Smooth muscle cell (in vitro differentiated cells): ENCODE measurements around the gene POPDC2. TPM values are rescaled to one million over a fixed set of nuclear protein-coding genes. Genes with fewer than 3 reads are reported as not detected.

Source experiments
- DNase-seq: peaks from one replicate; lab custom pipeline; 2025; ENCODE audit not compliant: unreplicated experiment; lab: John Stamatoyannopoulos, UW
- H2AFZ ChIP-seq: fragments of 200-600 bp; sonication (generic); 2 replicates; pipeline ENCODE4 v1.6.0; 2016; ENCODE audit warnings: antibody characterized with exemption, low read depth, mild to moderate bottlenecking
- H3F3A ChIP-seq: fragments of 200-600 bp; sonication (generic); 2 replicates; pipeline ENCODE4 v1.6.0; 2017; ENCODE audit warnings: antibody characterized with exemption, low read depth
- H3K27ac ChIP-seq: fragments of 200-600 bp; sonication (generic); 2 replicates; pipeline ENCODE4 v1.5.1; 2016; ENCODE audit warnings: low read depth, mild to moderate bottlenecking
- H3K27me3 ChIP-seq: fragments of 200-600 bp; sonication (generic); 2 replicates; pipeline ENCODE4 v1.6.1; 2016; ENCODE audit warnings: low read depth, mild to moderate bottlenecking
- H3K36me3 ChIP-seq: fragments of 200-600 bp; sonication (generic); 2 replicates; pipeline ENCODE4 v1.5.1; 2016; ENCODE audit warnings: low read depth
- H3K4me1 ChIP-seq: fragments of 200-600 bp; sonication (generic); 2 replicates; pipeline ENCODE4 v1.5.1; 2016; ENCODE audit warnings: low read depth
- H3K4me2 ChIP-seq: fragments of 200-600 bp; sonication (generic); 2 replicates; pipeline ENCODE4 v1.6.0; 2016; ENCODE audit warnings: mild to moderate bottlenecking
- H3K4me3 ChIP-seq: fragments of 200-600 bp; sonication (generic); 2 replicates; pipeline ENCODE4 v1.5.1; 2016; ENCODE audit warnings: mild to moderate bottlenecking
- H3K79me2 ChIP-seq: fragments of 200-600 bp; sonication (generic); 2 replicates; pipeline ENCODE4 v1.6.0; 2016; ENCODE audit warnings: low read depth, mild to moderate bottlenecking
- H3K9ac ChIP-seq: fragments of 200-600 bp; sonication (generic); 2 replicates; pipeline ENCODE4 v1.6.0; 2016; ENCODE audit warnings: low read depth
- H3K9me3 ChIP-seq: fragments of 200-600 bp; sonication (generic); replicated peaks from 2 replicates; pipeline ENCODE4 v1.5.1; 2016; ENCODE audit warnings: low read depth
- H4K20me1 ChIP-seq: fragments of 200-600 bp; sonication (generic); 2 replicates; pipeline ENCODE4 v1.6.0; 2016; ENCODE audit warnings: low read depth
- WGBS: methylation state at CpG from one replicate; pipeline ENCODE4 v1.1.7; 2016; ENCODE audit warnings: low lambda C conversion rate; 5-methylcytosine and 5-hydroxymethylcytosine counted together
- polyA plus RNA-seq: library from polyadenylated mRNA; unstranded; fragments of >200 nt; fragmentation: Nextera tagmentation; extraction: Ambion mirVana; gene quantifications from 2 replicates; pipeline ENCODE4 v1.2.1, GENCODE V29; 2016
- total RNA-seq: library from RNA; depleted of rRNA; stranded (reverse); fragments of >200 nt; gene quantifications from 2 replicates; pipeline ENCODE4 v1.2.3, GENCODE V29; 2014
- TF ChIP-seq, protein P1 (sequence below): fragments of 200-600 bp; sonication (generic); IDR thresholded peaks from 2 replicates; pipeline ENCODE4 v1.5.1; 2017; ENCODE audit warnings: borderline replicate concordance, mild to moderate bottlenecking, antibody characterized with exemption; ENCODE audit not compliant: insufficient read depth, poor library complexity, severe bottlenecking

Gene POPDC2
- total and polyA plus RNA-seq, 2 experiments from 2014 or later: 0.94 to 1.2 TPM

DNA sequence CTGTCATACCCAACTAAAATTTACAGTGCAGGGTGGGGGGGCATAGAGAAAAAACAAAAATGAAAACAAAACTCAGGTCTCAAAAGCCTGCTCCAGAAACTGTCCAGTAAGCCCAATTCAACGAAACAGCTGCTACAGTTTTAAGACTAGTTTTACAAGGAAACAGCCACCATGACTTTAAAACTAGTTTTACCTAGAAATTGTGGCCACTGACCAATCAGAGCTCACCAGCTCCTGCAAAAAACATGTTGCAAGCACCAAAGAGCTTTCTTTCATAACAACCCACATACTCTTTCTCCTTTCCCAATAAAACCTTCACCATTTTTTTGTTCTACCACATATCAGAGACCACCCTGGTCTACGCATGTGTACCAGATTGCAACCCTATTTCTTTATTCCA is 35.1 kb upstream of the POPDC2 start:
- no peaks in the 10 kb centered on the region for H3K9me3 ChIP-seq
- H3K9ac ChIP-seq: no peak overlapping the region
- no peak overlapping the region for H2AFZ ChIP-seq
- no peaks in the 10 kb centered on the region for H3K79me2 ChIP-seq
- DNase-seq: no peak
- H3K4me2 ChIP-seq: no peak overlapping the region
- no peaks in the 10 kb centered on the region for H3F3A ChIP-seq
- no peaks in the 10 kb centered on the region for H4K20me1 ChIP-seq
- no peaks in the 10 kb centered on the region for H3K36me3 ChIP-seq
- WGBS: 91% methylated on average over 2 of the region's 2 CpGs
- TF ChIP-seq, protein P1, sequence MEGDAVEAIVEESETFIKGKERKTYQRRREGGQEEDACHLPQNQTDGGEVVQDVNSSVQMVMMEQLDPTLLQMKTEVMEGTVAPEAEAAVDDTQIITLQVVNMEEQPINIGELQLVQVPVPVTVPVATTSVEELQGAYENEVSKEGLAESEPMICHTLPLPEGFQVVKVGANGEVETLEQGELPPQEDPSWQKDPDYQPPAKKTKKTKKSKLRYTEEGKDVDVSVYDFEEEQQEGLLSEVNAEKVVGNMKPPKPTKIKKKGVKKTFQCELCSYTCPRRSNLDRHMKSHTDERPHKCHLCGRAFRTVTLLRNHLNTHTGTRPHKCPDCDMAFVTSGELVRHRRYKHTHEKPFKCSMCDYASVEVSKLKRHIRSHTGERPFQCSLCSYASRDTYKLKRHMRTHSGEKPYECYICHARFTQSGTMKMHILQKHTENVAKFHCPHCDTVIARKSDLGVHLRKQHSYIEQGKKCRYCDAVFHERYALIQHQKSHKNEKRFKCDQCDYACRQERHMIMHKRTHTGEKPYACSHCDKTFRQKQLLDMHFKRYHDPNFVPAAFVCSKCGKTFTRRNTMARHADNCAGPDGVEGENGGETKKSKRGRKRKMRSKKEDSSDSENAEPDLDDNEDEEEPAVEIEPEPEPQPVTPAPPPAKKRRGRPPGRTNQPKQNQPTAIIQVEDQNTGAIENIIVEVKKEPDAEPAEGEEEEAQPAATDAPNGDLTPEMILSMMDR: no peak
- H3K4me1 ChIP-seq: no peaks in the 10 kb centered on the region
- H3K27ac ChIP-seq: no peak overlapping the region
- no peaks in the 10 kb centered on the region for H3K27me3 ChIP-seq
- H3K4me3 ChIP-seq: no peak overlapping the region

DNA sequence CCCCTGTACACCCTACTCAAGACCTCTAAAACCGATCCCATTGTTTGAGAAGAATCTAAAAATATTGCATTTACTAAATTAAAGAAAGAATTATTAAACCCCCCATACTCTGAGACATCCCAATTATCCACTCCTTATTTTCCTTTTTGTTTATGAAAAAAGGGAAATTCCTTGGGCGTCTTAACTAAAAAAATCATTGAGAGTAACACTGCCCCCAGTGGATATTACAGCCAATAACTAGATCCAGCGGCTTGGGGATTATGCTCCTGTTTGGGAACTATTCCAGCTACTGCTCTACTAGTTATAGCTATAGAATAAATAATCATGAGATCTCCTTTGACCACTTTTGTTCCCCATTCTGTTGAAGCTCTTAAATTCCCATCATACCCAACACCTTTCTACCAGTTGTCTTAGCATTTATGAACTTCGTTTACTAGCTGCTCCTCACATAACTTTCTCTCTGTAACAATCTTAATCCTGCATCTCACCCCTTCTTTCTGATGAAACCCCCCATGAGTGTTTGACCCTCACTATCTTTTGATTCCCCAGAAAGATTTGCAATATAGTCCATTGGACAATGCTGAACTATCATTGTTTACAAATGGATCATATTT is 29.8 kb upstream of the POPDC2 start:
- H3K4me3 ChIP-seq: no peak overlapping the region
- no peak overlapping the region for H2AFZ ChIP-seq
- H4K20me1 ChIP-seq: no peaks in the 10 kb centered on the region
- H3K27me3 ChIP-seq: no peaks in the 10 kb centered on the region
- H3K9ac ChIP-seq: no peak overlapping the region
- H3K27ac ChIP-seq: no peak overlapping the region
- TF ChIP-seq, protein P1: peak; percentile 45
- no peak overlapping the region for H3K4me2 ChIP-seq
- no peaks in the 10 kb centered on the region for H3K79me2 ChIP-seq
- no peaks in the 10 kb centered on the region for H3K4me1 ChIP-seq
- H3K36me3 ChIP-seq: no peaks in the 10 kb centered on the region
- WGBS: 48% methylated on average over 4 of the region's 4 CpGs
- no peaks in the 10 kb centered on the region for H3K9me3 ChIP-seq
- DNase-seq: no peak
- no peaks in the 10 kb centered on the region for H3F3A ChIP-seq

DNA sequence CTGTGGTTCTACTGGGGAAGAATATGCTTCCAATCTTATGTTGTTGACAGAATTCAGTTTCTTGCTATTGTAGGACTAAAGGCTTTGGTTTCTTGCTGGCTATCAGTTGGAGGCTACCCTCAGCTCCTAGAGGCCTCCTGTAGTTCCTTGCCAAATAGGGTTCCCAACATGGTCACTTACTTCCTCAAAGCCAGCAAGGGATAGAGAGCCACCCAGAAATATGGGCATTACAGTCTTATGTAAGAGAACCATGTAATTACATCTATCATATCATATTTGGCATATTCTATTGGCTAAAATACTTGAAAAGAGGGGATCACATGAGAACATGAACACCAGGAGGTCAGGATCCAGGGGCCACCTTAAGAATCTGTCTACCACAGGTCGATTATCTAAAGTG is 23.0 kb upstream of the POPDC2 start:
- H3K4me1 ChIP-seq: no peaks in the 10 kb centered on the region
- no peaks in the 10 kb centered on the region for H3K36me3 ChIP-seq
- 70% methylated on average over 1 of the region's 1 CpG for WGBS
- H3K4me2 ChIP-seq: no peak overlapping the region
- no peak overlapping the region for H3K4me3 ChIP-seq
- no peaks in the 10 kb centered on the region for H3K27me3 ChIP-seq
- H2AFZ ChIP-seq: no peak overlapping the region
- no peak overlapping the region for H3K9ac ChIP-seq
- no peaks in the 10 kb centered on the region for H3K9me3 ChIP-seq
- H3K27ac ChIP-seq: no peak overlapping the region
- H3F3A ChIP-seq: no peaks in the 10 kb centered on the region
- TF ChIP-seq, protein P1: no peak
- no peaks in the 10 kb centered on the region for H3K79me2 ChIP-seq
- no peak for DNase-seq
- no peaks in the 10 kb centered on the region for H4K20me1 ChIP-seq

DNA sequence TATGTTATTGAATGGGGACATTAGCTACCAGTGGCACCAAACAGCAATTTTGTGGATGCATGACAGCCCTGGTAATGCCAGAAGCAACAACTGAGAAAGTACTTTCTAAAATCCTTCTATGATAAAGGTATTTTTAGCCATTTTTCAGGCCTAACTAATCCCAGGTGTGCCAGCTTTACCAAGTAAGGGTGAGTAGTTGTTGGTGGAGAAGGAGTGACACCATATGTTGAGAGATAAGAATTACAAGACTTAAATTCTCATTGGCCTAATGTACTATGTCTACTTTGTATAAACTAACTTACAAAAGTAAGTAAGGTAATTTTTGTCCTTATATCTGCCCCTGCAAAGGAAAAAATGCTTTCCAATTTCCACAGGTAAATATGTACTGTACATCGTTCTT is 20.9 kb upstream of the POPDC2 start:
- H2AFZ ChIP-seq: no peak overlapping the region
- TF ChIP-seq, protein P1: peak; percentile 54
- H3K9me3 ChIP-seq: no peaks in the 10 kb centered on the region
- no peak overlapping the region for H3K4me2 ChIP-seq
- no peaks in the 10 kb centered on the region for H3K27me3 ChIP-seq
- H4K20me1 ChIP-seq: no peaks in the 10 kb centered on the region
- DNase-seq: no peak
- no peak overlapping the region for H3K27ac ChIP-seq
- H3K4me1 ChIP-seq: peaks cover 5% of the 10 kb centered on the region
- H3K9ac ChIP-seq: no peak overlapping the region
- no peaks in the 10 kb centered on the region for H3F3A ChIP-seq
- H3K4me3 ChIP-seq: no peak overlapping the region
- 58% methylated on average over 1 of the region's 1 CpG for WGBS
- H3K36me3 ChIP-seq: no peaks in the 10 kb centered on the region
- H3K79me2 ChIP-seq: peaks cover 4% of the 10 kb centered on the region
